NK-92 (cell line): Measurements from ENCODE around the gene RNF114.
"Not testable (repeated sequence)": the region's sequence is repeated elsewhere in the genome, so short reads cannot be mapped to it uniquely, and the experiment has no call there.

Experiments
- DNase-seq: peaks from one replicate; lab custom pipeline; 2025; ENCODE audit not compliant: unreplicated experiment; lab: John Stamatoyannopoulos, UW

Gene RNF114, protein sequence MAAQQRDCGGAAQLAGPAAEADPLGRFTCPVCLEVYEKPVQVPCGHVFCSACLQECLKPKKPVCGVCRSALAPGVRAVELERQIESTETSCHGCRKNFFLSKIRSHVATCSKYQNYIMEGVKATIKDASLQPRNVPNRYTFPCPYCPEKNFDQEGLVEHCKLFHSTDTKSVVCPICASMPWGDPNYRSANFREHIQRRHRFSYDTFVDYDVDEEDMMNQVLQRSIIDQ

DNA sequence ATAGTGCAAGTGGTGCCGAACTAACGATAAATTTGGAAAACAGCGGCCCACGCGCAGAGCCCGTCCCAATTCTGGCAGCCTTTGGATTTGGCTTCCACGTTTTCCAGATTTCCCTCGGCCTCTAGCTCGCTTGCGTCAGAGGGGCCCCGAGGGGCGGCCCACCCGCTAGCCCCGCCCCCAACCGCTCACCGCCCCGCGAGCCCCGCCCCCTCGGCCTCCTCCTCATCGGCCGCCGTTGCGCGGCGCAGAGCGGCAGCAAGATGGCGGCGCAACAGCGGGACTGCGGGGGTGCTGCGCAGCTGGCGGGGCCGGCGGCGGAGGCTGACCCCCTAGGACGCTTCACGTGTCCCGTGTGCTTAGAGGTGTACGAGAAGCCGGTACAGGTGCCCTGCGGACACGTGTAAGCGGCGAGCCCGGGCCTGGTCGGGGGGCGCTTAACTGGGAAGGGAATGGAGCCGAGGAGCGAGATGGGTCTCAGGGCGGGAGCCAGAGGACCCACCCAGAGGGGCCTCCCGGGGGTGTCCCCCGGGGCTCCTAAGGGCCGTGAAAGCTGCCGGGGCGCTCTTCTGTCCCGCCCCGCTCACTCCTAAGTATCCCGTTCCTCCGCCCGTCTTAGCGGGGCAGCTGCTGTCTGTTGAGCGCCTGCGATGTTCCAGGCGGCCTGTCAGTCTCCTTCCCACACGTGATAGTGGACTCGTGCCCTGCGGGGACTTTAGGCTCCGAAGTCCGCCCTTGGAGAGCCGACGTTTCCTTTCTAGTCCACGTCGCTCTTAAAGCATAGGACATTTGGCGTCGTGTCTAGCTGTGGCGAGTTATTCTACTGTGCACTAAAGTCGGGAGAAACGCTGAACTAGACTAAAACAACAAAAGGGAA lies at the start of gene RNF114:
Gene RNF114, plus strand, starts transcription at position 245 of the 874 bp plus-strand sequence. Its CDS starts 16 bp downstream, at position 261.
- DNase-seq: peak; percentile 47

- DNase-seq: no peak
These were observed 49.5 kb upstream of the RNF114 start for GRCh38 chr20:49886571-49887213.

- DNase-seq: no peak
These were observed 48.7 kb upstream of the RNF114 start for GRCh38 chr20:49887251-49888211.

- DNase-seq: no peak
These were observed 47.8 kb upstream of the RNF114 start for GRCh38 chr20:49888212-49889000.

- DNase-seq: no peak
These were observed 46.9 kb upstream of the RNF114 start for GRCh38 chr20:49889001-49889934.

DNA sequence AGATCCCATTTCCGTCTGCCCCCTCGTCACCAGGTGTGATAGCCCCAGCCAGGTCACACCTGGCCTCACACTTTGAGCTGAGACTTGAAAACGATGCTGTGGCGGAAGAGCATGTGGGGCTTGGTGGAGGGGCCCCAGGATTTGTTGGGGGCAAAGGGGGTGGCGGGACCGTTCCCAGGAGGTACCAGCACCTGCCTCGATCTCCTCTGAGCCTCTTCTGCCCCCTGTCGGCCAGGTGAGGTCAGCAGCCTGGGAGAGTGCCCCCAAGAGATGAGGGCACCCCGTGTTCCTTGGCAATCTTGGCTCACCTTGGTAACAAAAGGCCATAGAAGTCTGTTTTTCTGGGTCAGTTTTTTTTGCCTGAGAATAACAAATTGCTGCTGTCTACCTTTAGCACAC lies 46.3 kb upstream of the RNF114 start:
- no peak for DNase-seq

DNA sequence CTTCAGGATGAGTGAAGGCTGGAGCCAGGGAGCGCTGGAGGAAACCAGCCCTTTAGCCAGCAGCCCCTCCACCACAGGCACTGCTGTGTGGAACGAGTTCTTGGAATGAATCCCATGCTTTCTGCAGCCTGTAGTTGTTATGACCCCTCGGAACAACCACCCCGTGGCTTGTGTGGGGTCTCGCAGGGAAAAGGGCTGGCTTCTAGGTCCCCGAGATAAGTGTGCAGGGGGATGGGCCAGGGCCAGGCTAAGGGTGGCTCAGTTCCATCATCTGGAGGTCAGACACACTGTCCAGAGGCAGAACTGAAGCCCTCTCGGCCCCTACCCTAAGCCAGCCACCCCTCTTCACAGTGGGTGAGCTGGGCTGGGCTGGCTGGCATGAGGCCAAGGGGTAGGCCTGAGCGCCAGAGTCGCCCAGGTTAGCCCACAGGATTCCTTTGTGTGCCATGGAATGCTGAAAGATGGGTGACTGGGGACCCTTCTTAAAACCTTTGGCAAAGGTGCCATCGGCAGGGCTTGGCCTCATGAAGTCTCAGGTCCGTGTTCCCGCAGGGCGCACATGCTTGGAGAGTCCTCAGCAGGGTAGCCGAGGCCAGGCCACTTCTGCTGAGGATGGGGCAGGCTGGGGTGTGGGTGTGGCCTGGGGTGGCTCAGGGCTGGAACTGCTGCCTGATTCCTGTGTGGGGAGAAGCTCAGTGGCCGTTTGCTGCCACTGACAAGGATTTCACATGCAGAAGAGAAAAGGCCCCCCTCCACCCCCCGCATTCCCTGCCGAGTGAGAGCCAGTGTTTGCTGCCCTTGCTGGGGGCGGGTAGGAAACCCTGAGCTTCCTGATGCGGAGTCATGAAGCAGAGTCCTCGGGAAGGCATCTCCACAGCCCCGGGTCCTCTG lies 45.5 kb upstream of the RNF114 start:
- no peak for DNase-seq

GRCh38 chr20:49891476-49892110 lies 44.6 kb upstream of the RNF114 start:
- DNase-seq: no peak

GRCh38 chr20:49892260-49892659 lies 43.9 kb upstream of the RNF114 start:
- DNase-seq: no peak

GRCh38 chr20:49892817-49893216 lies 43.4 kb upstream of the RNF114 start:
- DNase-seq: no peak

DNA sequence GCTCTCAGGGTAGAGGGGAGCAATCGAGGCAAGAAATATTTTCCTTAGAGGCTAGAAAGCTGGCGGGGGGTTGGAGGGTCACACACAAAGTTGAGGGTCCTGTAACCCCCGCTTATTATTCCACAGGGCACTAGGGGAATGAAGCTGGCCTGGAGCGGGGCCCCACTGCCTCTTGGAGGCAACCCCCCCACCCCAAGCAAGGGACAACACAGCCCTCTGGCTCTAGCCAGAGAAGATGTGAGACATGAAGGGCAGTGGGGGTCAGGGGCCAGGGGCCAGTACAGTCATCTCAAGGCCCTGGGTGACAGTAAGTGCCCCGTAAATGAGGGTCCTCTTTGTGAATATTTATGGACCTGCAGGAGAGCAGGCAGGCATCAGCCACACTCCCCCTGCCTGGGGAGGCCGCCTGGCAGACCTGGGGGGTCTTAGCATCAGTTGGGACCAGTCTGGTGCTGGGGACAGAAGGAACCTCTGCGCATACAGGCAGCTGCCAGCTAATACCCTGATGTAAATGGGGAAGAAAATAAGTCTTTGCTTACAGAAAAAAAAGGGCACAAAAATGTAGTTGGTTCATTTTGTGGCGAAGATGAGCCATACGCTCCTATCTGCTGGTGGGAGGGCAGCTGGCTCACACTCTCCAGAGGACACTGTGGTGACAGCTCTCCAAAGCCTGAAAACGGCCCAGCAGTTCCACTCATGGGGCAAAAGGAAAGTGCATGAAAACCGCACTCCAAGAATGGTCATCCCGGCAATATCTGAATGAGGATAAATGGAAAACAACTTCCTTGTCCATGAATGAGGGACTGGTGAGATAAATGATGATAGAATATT lies 42.7 kb upstream of the RNF114 start:
- no peak for DNase-seq

- DNase-seq: no peak
These were observed 42.1 kb upstream of the RNF114 start for GRCh38 chr20:49894073-49894470.

GRCh38 chr20:49895474-49896093 lies 40.6 kb upstream of the RNF114 start:
- not testable (repeated sequence) for DNase-seq

DNA sequence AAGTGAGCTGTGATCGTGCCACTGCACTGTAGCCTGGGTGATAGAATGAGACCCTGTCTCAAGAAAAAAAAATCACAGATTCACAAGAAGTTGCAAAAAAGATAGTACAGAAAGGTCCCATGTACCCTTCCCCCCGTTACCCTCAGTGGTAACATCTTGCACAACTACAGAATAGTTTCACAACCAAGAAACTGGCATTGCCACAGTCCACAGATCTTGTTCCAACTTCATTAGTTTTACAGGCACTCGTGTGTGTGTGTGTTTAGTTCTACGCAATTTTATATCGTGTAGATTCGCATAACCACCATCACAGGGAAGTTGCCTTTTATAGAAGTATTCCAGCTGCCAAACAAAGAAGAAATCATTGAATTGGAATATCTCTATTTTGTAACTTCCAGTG lies 40.0 kb upstream of the RNF114 start:
- DNase-seq: no peak

DNA sequence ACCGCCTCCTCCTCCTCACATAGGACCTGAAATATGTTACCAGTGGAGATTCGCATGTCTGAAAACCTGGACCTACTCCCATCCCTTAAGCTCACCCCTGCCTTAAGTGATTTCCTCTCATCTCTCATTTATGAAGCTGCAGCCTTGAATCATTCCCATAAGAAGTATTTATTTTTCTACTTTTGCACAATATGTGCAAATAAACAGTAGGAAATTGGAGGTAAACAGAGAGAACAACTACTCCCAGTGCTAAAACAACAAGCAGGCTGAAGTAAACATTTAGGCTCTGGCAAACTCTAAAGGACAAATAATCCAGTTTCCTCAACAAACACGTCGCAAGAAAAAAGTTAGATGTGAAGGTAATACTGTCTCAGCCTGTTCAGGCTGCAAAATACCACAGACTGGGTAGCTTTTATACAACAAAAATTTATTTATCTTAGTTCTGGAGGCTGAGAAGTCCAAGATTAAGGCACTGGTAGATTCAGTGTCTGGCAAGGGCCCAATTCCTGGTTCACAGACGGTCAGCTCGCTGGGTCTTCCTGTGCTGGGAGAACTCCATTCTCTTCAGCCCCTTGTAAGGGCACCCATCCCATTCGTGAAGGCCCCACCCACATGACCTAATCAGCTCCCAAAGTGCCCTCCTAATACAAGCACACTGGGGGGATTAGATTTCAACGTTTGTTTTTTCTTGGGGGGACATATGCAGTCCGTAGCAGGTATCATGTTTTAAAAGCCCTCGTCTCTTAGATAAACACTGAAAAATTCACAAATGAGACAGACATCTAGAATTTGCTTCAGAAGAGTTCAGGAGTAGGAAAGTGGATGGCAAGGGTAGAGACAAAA lies 36.4 kb upstream of the RNF114 start:
- DNase-seq: no peak
